Motor neuron (in vitro differentiated cells): ENCODE measurements around the gene FOXJ3. TPM values are rescaled to one million over a fixed set of nuclear protein-coding genes. Genes with fewer than 3 reads are reported as not detected.
A peak's percentile ranks its signal among the peaks of the same experiment; 100 is the strongest.

Experiments
- ATAC-seq, 8 experiments: fragments of 200-7000 bp; cut with Tn5 transposase; replicated peaks in 6 of 8; 2 replicates each; pipeline ENCODE4 v1.8.0; 2021; ENCODE audit warnings: mild to moderate bottlenecking in 8 of 8, moderate library complexity in 8 of 8
- H3K27ac ChIP-seq, 2 donors: fragments of 250-450 bp; sonication (Bioruptor Pico); 2 replicates each; pipeline ENCODE4 v1.9.0; 2021; ENCODE audit warnings: antibody characterized with exemption in 2 of 2, mild to moderate bottlenecking in 2 of 2, moderate library complexity in 1 of 2
- H3K4me1 ChIP-seq, 2 donors: fragments of 250-450 bp; sonication (Bioruptor Pico); replicated peaks in 1 of 2; 2 replicates each; pipeline ENCODE4 v1.6.1; 2021; ENCODE audit warnings: antibody characterized with exemption in 2 of 2, mild to moderate bottlenecking in 2 of 2, moderate library complexity in 1 of 2
- H3K4me3 ChIP-seq, 5 donors: fragments of 250-450 bp; sonication (Bioruptor Pico); 2 replicates each; pipeline ENCODE4 v1.9.0; 2021; ENCODE audit warnings: antibody characterized with exemption in 5 of 5, mild to moderate bottlenecking in 5 of 5, moderate library complexity in 4 of 5
- WGBS, 10 experiments: fragments of 450-650 bp; shearing (Covaris generic); methylation state at CpG; one replicate each; pipeline ENCODE4 v1.0.0; 2022; 5-methylcytosine and 5-hydroxymethylcytosine counted together
- in situ Hi-C, 9 experiments: fragments of 400-800 bp; cut with MboI; loops; one replicate each; pipeline ENCODE4 v1.15.0; 2021; ENCODE audit warnings: low sequenced_read_pairs in 9 of 9, low pct_unique_long_range_greater_than_20kb in 2 of 9; ENCODE audit not compliant: unreplicated experiment in 9 of 9
- total RNA-seq, 8 experiments: library from RNA; unstranded; fragments of 300-600 nt; gene quantifications; 2 replicates each; pipeline versions ENCODE4 v1.2.3 to v1.2.4, GENCODE V29; 2022

The FOXJ3 gene
- total RNA-seq, 8 experiments from 2014 or later = 17.8 to 42.4 (median 32.2) TPM

- no peak overlapping the region for H3K27ac ChIP-seq
- H3K4me1 ChIP-seq = no peaks in the 10 kb centered on the region
- ATAC-seq = peak in 2 of 8 experiments; percentile 64 to 75
- H3K4me3 ChIP-seq = no peak overlapping the region
- WGBS, 10 experiments = 57 to 100% (median 91%) methylated on average over 1 to 3 of the region's 3 CpGs; no CpG with 5 or more reads in 2 of the 10 experiments
- in situ Hi-C loops = no loop called here
Observed at GRCh38 chr1:42358791-42359190, 23.8 kb upstream of the FOXJ3 start.

GRCh38 chr1:42350086-42350485 is 15.1 kb upstream of the FOXJ3 start:
- peak in 1 of 8 experiments; percentile 20 for ATAC-seq
- Histone ChIP-seq H3K4me1 (peaks cover 10 to 23% of the 10 kb centered on the region in 2 donors), H3K27ac (no peak overlapping the region), H3K4me3 (no peak overlapping the region)
- in situ Hi-C loops = no loop called here
- WGBS, 10 experiments = 0 to 60% (median 22%) methylated on average over 1 of the region's 1 CpG; no CpG with 5 or more reads in 4 of the 10 experiments

DNA sequence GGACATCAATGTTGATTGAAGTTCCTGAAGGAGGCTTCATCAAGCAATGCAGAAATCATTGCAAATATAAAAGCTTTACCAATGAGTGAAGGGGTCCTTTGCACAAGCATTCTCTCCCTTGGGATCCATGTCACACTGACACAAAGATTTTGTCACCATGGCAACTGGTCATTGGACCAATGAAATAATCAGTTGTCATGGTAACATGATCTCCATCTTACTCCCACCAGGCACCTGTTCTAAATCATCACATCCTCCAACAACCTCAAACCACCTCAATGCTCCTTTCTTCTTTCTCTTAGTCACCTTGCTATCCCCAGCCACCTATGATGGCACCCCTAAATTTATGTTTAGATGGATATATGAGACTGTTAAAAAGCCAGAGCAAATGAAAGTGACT is 13.5 kb upstream of the FOXJ3 start:
- no peak overlapping the region for H3K4me3 ChIP-seq
- H3K4me1 ChIP-seq = peaks cover 10 to 23% of the 10 kb centered on the region in 2 donors
- ATAC-seq = peak in 5 of 8 experiments; percentile 66 to 92 (median 86)
- in situ Hi-C loops = loop anchor here in 2 of 9 experiments (25.0 kb wide), 3 partner anchors 89 to 389 kb away; partner anchors contain the start of genes CLDN19 (in 1 of the 2) and PPIH (in 1 of the 2)
- H3K27ac ChIP-seq = peak overlapping the region; percentile 43 to 65

DNA sequence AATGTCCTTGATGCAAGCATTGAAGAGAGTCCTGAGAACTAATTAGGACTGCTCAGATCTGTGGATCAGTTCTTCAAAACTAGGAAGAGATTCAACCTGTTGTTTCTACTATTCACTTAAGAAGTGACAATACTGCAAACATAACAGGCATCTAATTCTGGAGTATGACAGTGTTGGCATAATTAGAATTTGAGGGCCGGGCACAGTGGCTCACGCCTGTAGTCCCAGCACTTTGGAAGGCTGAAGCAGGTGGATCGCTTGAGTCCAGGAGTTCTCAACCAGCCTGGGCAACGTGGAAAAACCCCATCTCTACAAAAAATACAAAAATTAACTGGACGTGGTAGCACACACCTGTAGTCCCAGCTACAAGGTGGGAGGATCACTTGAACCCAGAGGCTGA is 8.0 kb upstream of the FOXJ3 start:
- H3K27ac ChIP-seq = no peak overlapping the region
- ATAC-seq = no peak
- in situ Hi-C loops = loop anchor here in 2 of 9 experiments (25.0 kb wide), 3 partner anchors 94 to 394 kb away; partner anchors contain the start of genes CLDN19 (in 1 of the 2) and PPIH (in 1 of the 2)
- WGBS, 10 experiments = 50 to 90% (median 73%) methylated on average over 1 to 5 of the region's 5 CpGs; no CpG with 5 or more reads in 4 of the 10 experiments
- H3K4me3 ChIP-seq = no peak overlapping the region
- H3K4me1 ChIP-seq = peaks cover 19 to 29% of the 10 kb centered on the region in 2 donors

DNA sequence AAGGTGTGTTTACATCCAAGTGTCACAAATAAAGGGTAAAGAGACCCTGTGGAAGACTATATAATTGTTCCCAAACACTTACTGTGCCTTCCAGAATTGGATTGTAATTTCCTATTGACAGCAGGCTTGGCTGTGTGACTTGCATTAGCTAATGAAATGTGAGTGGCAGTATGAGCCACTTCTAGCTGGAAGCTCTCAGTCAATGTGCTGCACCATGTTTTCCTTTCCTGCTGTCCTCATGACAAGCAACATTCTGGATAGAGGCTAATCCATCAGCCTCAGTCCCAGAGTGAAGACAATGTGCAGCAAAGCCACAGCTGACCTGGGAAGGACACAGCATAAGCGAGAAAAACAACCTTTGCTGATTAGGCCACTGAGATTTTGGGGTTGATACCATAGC is 5.9 kb upstream of the FOXJ3 start:
- H3K4me3 ChIP-seq = no peak overlapping the region

GRCh38 chr1:42340093-42340492 is 5.1 kb upstream of the FOXJ3 start:
- peak in 2 of 8 experiments; percentile 20 to 52 for ATAC-seq
- Histone ChIP-seq H3K4me3 (no peak overlapping the region), H3K27ac (no peak overlapping the region), H3K4me1 (peaks cover 22 to 38% of the 10 kb centered on the region in 2 donors)
- in situ Hi-C loops = loop anchor here in 2 of 9 experiments (25.0 kb wide), 3 partner anchors 97 to 397 kb away; partner anchors contain the start of genes CLDN19 (in 1 of the 2) and PPIH (in 1 of the 2)
- 0 to 100% (median 57%) methylated on average over 1 to 2 of the region's 2 CpGs; no CpG with 5 or more reads in 2 of the 10 experiments for WGBS, 10 experiments

More for the DNA sequence above, 5.9 kb upstream of the FOXJ3 start:
- Histone ChIP-seq H3K4me1 (peaks cover 21 to 37% of the 10 kb centered on the region in 2 donors), H3K27ac (peak overlapping the region; percentile 27 to 45)
- in situ Hi-C loops = loop anchor here in 2 of 9 experiments (25.0 kb wide), 3 partner anchors 96 to 396 kb away; partner anchors contain the start of genes CLDN19 (in 1 of the 2) and PPIH (in 1 of the 2)
- ATAC-seq = peak in 5 of 8 experiments; percentile 66 to 85 (median 80)
- WGBS, 10 experiments = 50 to 100% (median 78%) methylated on average over 1 of the region's 1 CpG; no CpG with 5 or more reads in 3 of the 10 experiments

DNA sequence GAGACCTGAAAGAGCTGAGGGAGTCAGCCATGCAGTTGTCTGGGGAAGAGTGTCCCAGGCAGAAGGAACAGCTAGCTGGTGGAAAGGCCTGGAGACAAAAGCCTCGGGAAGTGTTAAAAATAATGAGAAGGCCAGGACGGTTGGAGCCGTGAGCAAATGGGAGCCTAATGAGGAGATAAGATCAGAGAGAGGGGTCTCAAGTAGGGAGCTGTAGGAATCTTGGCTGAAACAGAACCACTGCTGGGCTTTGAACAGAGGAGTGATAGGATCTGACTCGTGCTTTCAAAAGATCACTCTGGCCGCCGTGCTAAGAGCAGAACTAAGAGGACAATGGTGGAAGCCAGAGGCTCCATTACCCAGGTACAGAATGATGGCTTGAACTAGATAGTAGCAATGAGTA is 1.9 kb upstream of the FOXJ3 start:
- Histone ChIP-seq H3K4me1 (peaks cover 35 to 43% of the 10 kb centered on the region in 2 donors), H3K27ac (no peak overlapping the region), H3K4me3 (no peak overlapping the region)
- WGBS, 10 experiments = 38 to 100% (median 71%) methylated on average over 1 to 6 of the region's 6 CpGs; no CpG with 5 or more reads in 2 of the 10 experiments
- ATAC-seq = no peak
- in situ Hi-C loops = loop anchor here in 2 of 9 experiments (25.0 kb wide), 3 partner anchors 100 to 400 kb away; partner anchors contain the start of genes CLDN19 (in 1 of the 2) and PPIH (in 1 of the 2)

DNA sequence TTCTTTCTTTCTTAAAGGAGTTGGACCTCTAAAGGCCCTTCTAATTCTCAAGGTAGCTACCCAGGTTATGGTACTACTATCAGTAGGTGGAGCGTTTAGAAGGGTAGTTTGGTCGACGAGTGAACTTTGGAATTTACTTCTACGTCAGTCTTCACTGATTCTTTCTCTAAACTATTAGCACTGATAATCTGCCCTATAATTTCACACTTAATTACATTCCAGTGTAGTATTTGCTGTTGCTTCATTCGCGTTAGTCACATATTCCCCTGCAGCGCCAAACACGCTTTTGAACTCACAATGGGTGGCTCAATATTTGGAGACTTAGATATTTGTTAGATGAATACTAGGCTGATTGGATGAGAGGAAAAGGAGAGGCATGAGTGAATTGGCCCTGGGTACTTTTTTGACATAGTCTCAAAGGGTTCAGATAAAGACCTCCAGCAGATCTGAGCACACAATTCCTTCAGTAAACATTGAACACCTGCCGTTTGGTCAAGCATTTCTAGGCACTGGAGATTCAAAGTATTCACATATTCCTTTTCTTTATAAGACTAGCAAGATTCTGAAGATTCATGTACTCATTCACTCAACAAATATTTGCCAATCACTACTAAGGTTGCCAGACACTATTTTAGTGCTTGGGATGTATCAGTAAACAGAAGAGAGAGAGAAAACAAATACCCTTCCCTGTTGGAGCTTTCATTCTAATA is 929 bp upstream of the FOXJ3 start:
- ATAC-seq = peak in 1 of 8 experiments; percentile 4
- Histone ChIP-seq H3K27ac (peak overlapping the region; percentile 76 to 98), H3K4me3 (peak overlapping the region; percentile 83 to 97 (median 94)), H3K4me1 (peaks cover 32 to 39% of the 10 kb centered on the region in 2 donors)
- in situ Hi-C loops = loop anchor here in 2 of 9 experiments (25.0 kb wide), 3 partner anchors 101 to 401 kb away; partner anchors contain the start of genes CLDN19 (in 1 of the 2) and PPIH (in 1 of the 2)
- 1 to 45% (median 20%) methylated on average over 4 to 9 of the region's 9 CpGs for WGBS, 10 experiments

DNA sequence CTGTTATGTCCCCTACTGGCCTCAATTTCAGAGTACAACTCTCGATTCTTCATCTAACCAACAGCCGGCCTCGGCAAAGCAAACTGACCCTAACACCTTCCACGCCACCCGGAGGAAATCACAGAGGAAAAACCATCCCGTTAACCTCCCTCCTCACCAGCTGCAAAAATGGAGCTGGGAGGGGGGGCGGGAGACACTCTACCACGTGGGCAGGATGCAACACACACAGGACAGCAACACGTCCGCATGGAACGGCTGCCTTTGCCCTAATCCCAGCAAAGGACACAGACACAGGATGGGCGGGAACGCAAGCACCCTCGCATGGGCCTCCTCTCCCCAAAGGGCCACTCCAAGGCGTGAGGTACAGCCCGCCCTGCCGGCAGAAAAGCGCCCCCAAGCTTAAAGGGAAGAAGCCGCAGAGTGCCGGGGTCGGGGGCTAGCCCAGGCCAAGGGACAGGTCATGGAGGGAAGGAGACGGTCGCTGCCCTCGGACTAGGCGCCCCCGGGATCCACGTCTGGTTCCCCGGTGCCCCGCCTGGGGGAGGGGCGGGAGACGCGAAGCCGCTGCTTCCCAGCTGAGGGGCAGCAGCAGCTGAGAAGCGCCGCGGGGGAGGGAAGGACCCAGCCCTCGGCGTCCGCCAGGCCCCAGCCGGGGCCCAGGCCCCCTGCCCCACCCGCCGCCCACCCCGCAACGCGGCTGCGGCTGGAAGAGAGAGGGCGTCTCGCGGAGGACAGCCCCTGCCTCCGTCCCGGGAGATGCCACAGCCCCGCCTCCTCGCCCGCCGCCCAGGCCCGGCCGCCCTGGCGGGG is 590 bp downstream of the FOXJ3 start:
- Histone ChIP-seq H3K27ac (peak overlapping the region; percentile 95 to 98), H3K4me1 (peaks cover 25 to 28% of the 10 kb centered on the region in 2 donors), H3K4me3 (peak overlapping the region; percentile 83 to 97 (median 94))
- 0 to 10% (median 0%) methylated on average over 1 to 17 of the region's 58 CpGs; no CpG with 5 or more reads in 2 of the 10 experiments for WGBS, 10 experiments
- ATAC-seq = peak; percentile 48 to 77 (median 71)
- in situ Hi-C loops = loop anchor here in 2 of 9 experiments (25.0 kb wide), 3 partner anchors 103 to 403 kb away; partner anchors contain the start of genes CLDN19 (in 1 of the 2) and PPIH (in 1 of the 2)

- Histone ChIP-seq H3K4me3 (peak overlapping the region; percentile 83 to 97 (median 94)), H3K4me1 (peaks cover 19 to 23% of the 10 kb centered on the region in 2 donors), H3K27ac (peak overlapping the region; percentile 95 to 98)
- in situ Hi-C loops = loop anchor here in 2 of 9 experiments (25.0 kb wide), 3 partner anchors 104 to 404 kb away; partner anchors contain the start of genes CLDN19 (in 1 of the 2) and PPIH (in 1 of the 2)
- 0 to 3% (median 1%) methylated on average over 2 to 6 of the region's 6 CpGs for WGBS, 10 experiments
- no peak for ATAC-seq
Observed at GRCh38 chr1:42333662-42334239, 1.3 kb downstream of the FOXJ3 start.

- H3K4me3 ChIP-seq = peak overlapping the region in 3 of 5 donors; percentile 94 to 97 (median 96)
- peaks cover 15 to 20% of the 10 kb centered on the region in 2 donors for H3K4me1 ChIP-seq
- H3K27ac ChIP-seq = no peak overlapping the region
- 27 to 87% (median 71%) methylated on average over 1 to 6 of the region's 6 CpGs for WGBS, 10 experiments
- in situ Hi-C loops = loop anchor here in 2 of 9 experiments (25.0 kb wide), 3 partner anchors 104 to 404 kb away; partner anchors contain the start of genes CLDN19 (in 1 of the 2) and PPIH (in 1 of the 2)
- no peak for ATAC-seq
Observed at GRCh38 chr1:42332877-42333276, 2.2 kb downstream of the FOXJ3 start.
